HepG2 (cell line): ENCODE measurements around the gene TTC19. TPM values are rescaled to one million over a fixed set of nuclear protein-coding genes. Genes with fewer than 3 reads are reported as not detected.

Experiments
- DR1 ChIP-seq: sonication (generic); formaldehyde crosslinking; IDR thresholded peaks from 2 replicates; pipeline ENCODE4 v1.8.0; 2021; ENCODE audit warnings: mild to moderate bottlenecking, missing genetic modification reagents, inconsistent platforms
- HOXA3 ChIP-seq: sonication (generic); formaldehyde crosslinking; IDR thresholded peaks from 2 replicates; pipeline ENCODE4 v1.5.0; 2020; ENCODE audit warnings: missing genetic modification reagents
- KAT7 ChIP-seq: IDR thresholded peaks from 2 replicates; pipeline ENCODE4 v1.6.1; 2018; ENCODE audit warnings: borderline replicate concordance, missing compliant biosample characterization
- NCOA2 ChIP-seq: sonication (generic); formaldehyde crosslinking; IDR thresholded peaks from 2 replicates; pipeline ENCODE4 v1.8.0; 2022; ENCODE audit warnings: inconsistent platforms
- PPARG ChIP-seq: conservative IDR thresholded peaks from 2 replicates; pipeline ENCODE4 v1.6.1; 2016; ENCODE audit warnings: missing biosample characterization, missing genetic modification reagents
- RARA ChIP-seq: IDR thresholded peaks from 2 replicates; pipeline ENCODE4 v1.6.1; 2016; ENCODE audit warnings: missing genetic modification reagents, missing compliant biosample characterization
- SCMH1 ChIP-seq: sonication (generic); formaldehyde crosslinking; IDR thresholded peaks from 2 replicates; pipeline ENCODE4 v1.9.0; 2021; ENCODE audit warnings: missing genetic modification reagents, mild to moderate bottlenecking, borderline replicate concordance
- SP5 ChIP-seq: IDR thresholded peaks from 2 replicates; pipeline ENCODE4 v1.6.1; 2016; ENCODE audit warnings: low read depth, borderline replicate concordance
- SRY ChIP-seq: sonication (generic); formaldehyde crosslinking; IDR thresholded peaks from 2 replicates; pipeline ENCODE4 v1.8.0; 2022; ENCODE audit warnings: mild to moderate bottlenecking, missing genetic modification reagents
- TCF12 ChIP-seq, 2 experiments: fragments of 450-650 bp in 1 of 2; sonication (generic) in 1 of 2; formaldehyde crosslinking in 1 of 2; IDR thresholded peaks; 2 replicates each; pipeline versions ENCODE4 v1.6.1 to v1.8.0; 2017 to 2022; ENCODE audit warnings: antibody characterized with exemption in 1 of 2, mild to moderate bottlenecking in 1 of 2, missing genetic modification reagents in 1 of 2, moderate library complexity in 1 of 2
- XRCC5 ChIP-seq: fragments of 200-400 bp; formaldehyde crosslinking; optimal IDR thresholded peaks from 2 replicates; pipeline ENCODE3; 2017; ENCODE audit warnings: mild to moderate bottlenecking, low read length
- ZBTB4 ChIP-seq: sonication (generic); formaldehyde crosslinking; IDR thresholded peaks from 2 replicates; pipeline ENCODE4 v1.4.0; 2020; ENCODE audit warnings: missing genetic modification reagents, mild to moderate bottlenecking, borderline replicate concordance
- ZNF142 ChIP-seq: sonication (generic); formaldehyde crosslinking; IDR thresholded peaks from 2 replicates; pipeline ENCODE4 v1.4.0; 2020; ENCODE audit warnings: missing genetic modification reagents
- ZNF333 ChIP-seq: sonication (generic); formaldehyde crosslinking; IDR thresholded peaks from 2 replicates; pipeline ENCODE4 v1.4.0; 2020; ENCODE audit warnings: mild to moderate bottlenecking, missing genetic modification reagents, borderline replicate concordance
- ZNF550 ChIP-seq: sonication (generic); formaldehyde crosslinking; IDR thresholded peaks from 2 replicates; pipeline ENCODE4 v1.4.0; 2020; ENCODE audit warnings: mild to moderate bottlenecking, missing genetic modification reagents, borderline replicate concordance
- ZNF737 ChIP-seq: sonication (generic); formaldehyde crosslinking; IDR thresholded peaks from 2 replicates; pipeline ENCODE4 v1.5.0; 2020; ENCODE audit warnings: missing genetic modification reagents, mild to moderate bottlenecking, borderline replicate concordance
- ZNF75D ChIP-seq: sonication (generic); formaldehyde crosslinking; IDR thresholded peaks from 2 replicates; pipeline ENCODE4 v1.8.1; 2023; ENCODE audit warnings: missing genetic modification reagents, mild to moderate bottlenecking, borderline replicate concordance
- ZSCAN20 ChIP-seq: sonication (generic); formaldehyde crosslinking; IDR thresholded peaks from 2 replicates; pipeline ENCODE4 v1.4.0; 2020; ENCODE audit warnings: missing genetic modification reagents, mild to moderate bottlenecking, borderline replicate concordance
- ZSCAN5A ChIP-seq: sonication (generic); formaldehyde crosslinking; IDR thresholded peaks from 2 replicates; pipeline ENCODE4 v1.8.0; 2022; ENCODE audit warnings: mild to moderate bottlenecking, missing genetic modification reagents, borderline replicate concordance
- polyA plus RNA-seq, 8 experiments: library from polyadenylated mRNA; depleted of rRNA in 3 of 8; stranded (reverse) in 7 of 8; unstranded in 1 of 8; fragments of >200 nt; fragmentation: Illumina TruSeq in 4 of 8; extraction: Trizol in 4 of 8; gene quantifications; 2 replicates each; pipeline versions ENCODE4 v1.2.1 to v1.2.3, GENCODE V29; 2011 to 2016; ENCODE audit warnings: low read depth in 4 of 8, missing spikeins in 1 of 8, mixed read lengths in 1 of 8; ENCODE audit not compliant: insufficient read depth in 1 of 8
- total RNA-seq, 5 experiments: library from RNA; depleted of rRNA; stranded (reverse); fragments of >200 nt; fragmentation: Illumina TruSeq; extraction: Trizol; gene quantifications; 2 replicates each; pipeline ENCODE4 v1.2.3, GENCODE V29; 2016; ENCODE audit warnings: low read depth in 1 of 5

Gene TTC19
- total and polyA plus RNA-seq, 2 of the 13 experiments (the other 11 are each of a cell fraction or from before 2014, with no cell fraction given), result 4.4 to 24.3 TPM

GRCh38 chr17:15966183-15966878 is 33.3 kb upstream of the TTC19 start (continued):
- TF ChIP-seq RARA (CRISPR knock-in tag), result peak; percentile 33; the same call in 1 of the 2 replicates
- TF ChIP-seq PPARG (CRISPR knock-in tag), result no peak
- no peak for TF ChIP-seq SCMH1 (CRISPR knock-in tag)
- no peak for TF ChIP-seq ZNF737 (CRISPR knock-in tag)
- TF ChIP-seq ZNF142, result peak; percentile 44; the same call in 1 of the 2 replicates
- peak; percentile 33; the same call in 1 of the 2 replicates for TF ChIP-seq KAT7
- TF ChIP-seq ZNF333 (CRISPR knock-in tag), result no peak
- no peak; the same call in 1 of the 2 replicates for TF ChIP-seq HOXA3 (CRISPR knock-in tag)
- no peak for TF ChIP-seq ZSCAN5A (CRISPR knock-in tag)
- 0 out of 2 replicates have a peak, but pooled peaks have one; percentile 2 for TF ChIP-seq ZNF550 (CRISPR knock-in tag)
- TF ChIP-seq NCOA2, result peak; percentile 50
- peak; percentile 24 for TF ChIP-seq XRCC5
- TF ChIP-seq ZBTB4, result no peak
- 0 out of 2 replicates have a peak, but pooled peaks have one; percentile 68 for TF ChIP-seq SRY (CRISPR knock-in tag)
- no peak for TF ChIP-seq TCF12 (IDR thresholded peaks at IDR 0.05)
- no peak for TF ChIP-seq TCF12 (CRISPR knock-in tag; IDR thresholded peaks at IDR 0.05)
- no peak for TF ChIP-seq SP5 (CRISPR knock-in tag)
- no peak for TF ChIP-seq DR1 (CRISPR knock-in tag)
- no peak for TF ChIP-seq ZNF75D (CRISPR knock-in tag)
- TF ChIP-seq ZSCAN20 (CRISPR knock-in tag), result no peak
